HK-2 (cell line): ENCODE measurements around the gene ZNF618.
A peak's percentile ranks its signal among the peaks of the same experiment; 100 is the strongest.
"Not testable (repeated sequence)": the region's sequence is repeated elsewhere in the genome, so short reads cannot be mapped to it uniquely, and the experiment has no call there.

Source experiments
- DNase-seq: peaks from one replicate; pipeline ENCODE4 v3.0.0-alpha.2; 2018; ENCODE audit not compliant: unreplicated experiment

Gene ZNF618

DNA sequence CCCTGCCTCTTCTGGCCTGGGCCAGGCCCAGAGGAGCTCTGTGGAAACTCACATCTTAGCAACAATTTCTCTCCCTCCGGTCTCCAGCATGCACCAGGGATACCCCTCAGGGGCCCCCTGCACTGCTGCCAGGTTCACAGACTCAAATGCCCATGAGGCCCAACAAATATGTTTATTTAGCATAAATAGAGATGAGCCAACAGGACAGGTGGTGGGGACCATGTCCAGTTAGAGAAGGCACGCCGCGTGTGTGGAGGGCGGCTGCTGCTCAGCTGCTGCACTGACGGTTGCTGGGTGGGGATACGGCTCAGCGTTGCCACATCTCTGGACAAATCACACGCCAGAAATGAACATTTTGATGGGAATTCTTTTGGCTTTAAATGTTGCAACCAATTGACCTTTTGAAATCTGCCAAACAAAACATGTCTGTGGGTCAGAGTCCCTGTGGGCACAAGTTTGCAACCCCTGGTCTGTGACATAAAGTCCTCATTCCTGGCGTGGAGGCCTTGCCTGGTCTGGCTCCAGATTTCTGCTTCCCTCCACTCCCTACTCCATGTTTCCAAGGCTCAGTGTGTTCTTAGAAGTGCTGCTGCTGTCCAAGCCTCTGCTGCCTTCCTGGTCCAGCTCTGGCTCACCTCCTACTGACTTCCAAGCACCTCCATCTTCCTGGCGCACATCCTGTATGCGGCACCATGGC is 113.1 kb downstream of the ZNF618 start:
- DNase-seq: no peak

DNA sequence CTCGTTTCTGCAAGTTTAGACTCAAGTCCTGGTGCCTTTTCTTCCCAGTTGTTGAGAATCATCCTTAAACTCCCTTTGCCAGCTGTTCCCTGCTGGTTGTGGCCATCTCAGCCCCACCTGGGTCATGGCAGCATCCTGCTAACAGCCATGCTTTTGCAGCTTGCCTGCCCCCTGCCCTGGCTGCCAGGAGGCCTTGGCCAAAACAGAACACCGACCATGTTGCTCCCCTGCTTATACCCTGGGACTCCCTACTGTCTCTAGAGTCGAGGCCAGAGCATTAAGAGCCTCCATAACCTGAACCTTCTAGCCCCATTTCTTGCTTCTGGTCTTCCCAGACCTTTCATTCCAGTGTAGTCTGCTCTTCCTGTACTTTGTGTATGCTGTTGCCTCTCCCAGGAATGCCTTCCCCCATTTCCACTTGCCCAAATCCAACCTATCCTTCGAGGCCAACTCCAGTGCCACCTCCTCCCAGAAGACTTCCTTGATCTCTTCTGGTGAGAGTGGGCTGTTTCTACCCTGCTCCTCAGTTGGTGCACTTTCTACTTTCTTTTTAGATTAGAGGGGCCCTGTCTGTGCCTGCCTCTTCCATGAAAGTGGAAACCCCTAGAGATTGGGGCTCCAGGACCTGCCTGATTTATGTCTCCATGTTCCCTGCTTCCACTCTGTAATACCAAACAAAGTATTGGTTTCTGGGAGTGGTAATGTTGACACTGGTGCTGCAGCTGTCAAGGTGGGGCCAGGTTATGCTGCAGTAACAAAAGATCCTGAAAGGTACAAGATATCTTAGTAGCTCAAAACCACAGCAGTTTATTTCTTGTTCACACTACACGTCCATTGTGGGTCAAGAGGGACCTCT is 113.8 kb downstream of the ZNF618 start:
- DNase-seq: no peak

DNA sequence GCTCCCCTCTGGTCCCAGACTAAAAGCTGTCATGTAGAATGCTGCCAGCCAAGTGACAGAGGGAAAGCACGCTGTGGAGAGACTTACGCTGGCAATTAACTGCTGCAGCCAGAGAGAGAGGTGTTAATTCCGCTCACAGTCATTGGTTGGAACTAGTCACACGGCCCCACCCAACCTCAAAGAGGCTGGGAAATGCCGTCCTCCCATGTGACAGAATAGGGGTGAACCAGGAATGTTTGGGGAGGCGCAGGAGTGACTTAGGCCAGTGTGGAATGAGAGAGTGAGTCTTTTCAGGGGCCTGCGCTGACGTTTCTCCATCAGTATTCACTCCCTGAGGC is 114.4 kb downstream of the ZNF618 start:
- no peak for DNase-seq

DNA sequence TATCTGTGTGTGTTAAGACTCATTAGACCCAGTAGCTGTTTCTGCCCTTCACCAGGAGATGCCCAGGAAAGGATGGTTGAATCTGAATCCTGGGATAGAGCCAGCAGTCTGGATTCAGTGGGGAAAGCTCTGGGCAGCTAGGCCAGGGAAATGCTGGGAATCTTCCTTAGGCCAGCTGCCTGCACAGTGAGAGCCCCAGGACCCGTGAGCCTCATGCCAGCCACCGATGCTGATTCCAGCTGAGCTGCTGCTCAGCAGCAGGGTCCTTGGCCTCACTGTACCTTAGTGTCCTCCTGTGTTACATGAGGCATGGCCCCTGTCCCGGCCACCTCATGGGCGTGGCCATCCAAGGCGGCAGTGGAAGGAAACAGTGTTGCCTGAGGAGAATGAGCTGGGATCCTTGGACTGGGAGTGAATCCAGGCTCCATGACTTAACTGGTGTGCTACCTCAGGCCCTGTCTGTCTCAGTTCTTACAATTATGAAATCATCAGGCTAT is 114.9 kb downstream of the ZNF618 start:
- no peak for DNase-seq

DNA sequence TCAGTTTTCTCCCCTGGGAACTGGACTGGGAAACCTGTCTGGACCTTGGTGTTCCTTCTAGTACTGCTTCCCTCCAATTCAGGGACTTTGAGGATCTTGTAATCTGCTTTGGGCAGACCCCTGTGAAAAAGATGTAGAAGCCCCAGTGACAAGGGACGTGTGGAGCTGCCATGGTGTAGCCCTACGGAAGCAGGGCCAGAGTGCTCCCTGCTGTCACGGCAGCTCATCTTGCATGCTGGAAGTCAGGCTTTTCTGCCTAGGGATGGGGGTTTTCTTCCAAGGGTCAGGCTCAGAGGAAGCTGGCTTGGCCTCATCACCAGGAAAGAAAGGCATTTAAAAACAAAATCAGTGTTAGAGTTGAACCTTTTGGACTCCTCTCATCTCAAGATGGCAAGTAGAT is 115.6 kb downstream of the ZNF618 start:
- no peak for DNase-seq

DNA sequence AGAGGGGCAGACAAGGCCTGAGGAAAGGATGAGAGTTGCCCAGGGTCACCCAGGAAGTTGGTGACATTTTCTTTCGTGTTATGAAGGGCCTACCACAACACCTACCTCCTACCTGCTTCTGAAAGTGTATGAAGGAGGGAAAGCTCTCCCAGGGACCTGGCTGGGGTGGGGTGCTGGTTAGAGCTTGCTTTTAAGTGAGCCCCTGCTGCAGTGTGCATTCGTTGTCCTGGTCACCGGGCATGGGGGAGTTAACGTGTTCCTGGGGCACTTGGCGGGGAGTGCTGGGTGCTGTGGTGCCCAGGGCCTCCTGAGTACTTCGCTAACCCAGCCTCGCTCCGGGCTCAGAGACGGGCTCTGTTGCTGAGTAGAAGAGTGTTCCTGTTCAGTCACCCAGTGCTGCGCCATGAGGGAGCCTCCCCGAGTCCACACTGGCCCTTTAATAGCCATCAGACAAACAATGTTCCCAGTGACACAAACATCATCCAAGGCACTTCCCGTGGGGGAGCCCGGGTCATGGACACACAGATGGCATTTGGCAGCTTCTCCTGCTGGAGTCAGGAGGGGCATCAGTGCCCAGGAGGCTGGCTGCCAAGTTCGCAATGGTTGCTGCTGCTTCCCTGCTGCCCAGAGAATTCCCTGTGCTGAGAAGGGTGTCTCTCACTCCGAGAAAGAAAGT is 116.3 kb downstream of the ZNF618 start:
- no peak for DNase-seq

GRCh38 chr9:113992994-113993393 is 116.9 kb downstream of the ZNF618 start:
- DNase-seq: no peak

- no peak for DNase-seq
Measured at GRCh38 chr9:113993838-113994540, 117.9 kb downstream of the ZNF618 start.

- no peak for DNase-seq
Measured at GRCh38 chr9:113995401-113995800, 119.3 kb downstream of the ZNF618 start.

DNA sequence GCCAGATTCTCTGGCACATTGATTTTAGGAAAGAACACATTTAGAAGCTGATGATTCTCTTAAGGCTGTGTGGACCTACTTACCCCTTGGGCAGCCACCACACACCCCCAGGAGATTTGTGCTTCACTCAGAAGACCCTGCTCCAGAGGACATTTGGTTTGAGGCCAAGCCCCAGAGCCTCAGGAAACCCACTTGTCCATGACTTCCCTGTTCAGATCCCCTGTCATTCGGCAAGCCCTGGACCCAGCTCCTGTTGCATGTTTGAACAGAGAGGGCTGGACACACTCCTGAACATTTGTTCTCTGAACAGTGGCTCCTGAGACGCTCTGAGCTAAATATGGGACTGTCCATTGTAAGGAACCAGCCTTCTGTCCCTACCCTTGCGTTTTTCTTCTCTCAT is 119.9 kb downstream of the ZNF618 start:
- no peak for DNase-seq

DNA sequence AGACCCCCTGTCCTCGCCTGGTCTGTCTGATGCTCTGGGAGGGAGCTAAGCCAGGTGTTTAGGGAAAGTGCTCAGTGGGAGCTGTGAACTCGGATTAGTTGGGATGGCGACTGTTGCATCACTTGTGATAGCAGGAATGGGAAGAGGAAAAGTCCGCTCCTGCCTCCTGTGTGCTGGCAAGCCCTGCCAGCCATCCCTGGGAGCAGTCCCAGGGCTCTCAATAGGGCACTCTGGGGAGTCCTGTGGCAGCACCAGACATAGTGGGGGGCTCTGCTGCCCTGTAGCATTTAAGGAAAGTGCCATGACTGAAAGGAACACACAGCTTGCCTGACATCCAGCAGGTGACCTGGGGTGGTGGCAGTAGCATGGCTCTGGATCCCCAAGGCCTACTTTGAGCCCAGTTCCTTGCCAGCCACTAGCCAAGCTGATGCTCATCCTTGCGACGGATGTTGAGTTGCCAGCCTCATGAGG is 120.5 kb downstream of the ZNF618 start:
- no peak for DNase-seq

DNA sequence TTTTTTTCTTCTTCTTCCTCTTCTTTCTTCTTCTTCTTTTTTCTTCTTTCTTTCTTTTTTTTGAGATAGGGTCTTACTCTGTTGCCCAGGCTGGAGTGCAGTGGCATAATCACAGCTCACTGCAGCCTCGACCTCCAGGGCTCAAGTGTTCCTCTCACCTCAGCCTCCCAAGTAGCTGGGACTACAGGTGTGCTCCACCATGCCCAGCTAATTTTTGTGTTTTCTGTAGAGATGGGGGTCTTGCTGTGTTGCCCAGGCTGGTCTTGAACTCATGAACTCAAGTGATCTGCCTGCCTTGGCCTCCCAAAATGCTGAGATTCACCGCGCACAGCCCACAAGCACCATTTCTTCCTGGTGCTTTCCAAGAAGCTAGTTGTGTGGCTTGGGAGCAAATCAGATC is 121.0 kb downstream of the ZNF618 start:
- DNase-seq: not testable (repeated sequence)

DNA sequence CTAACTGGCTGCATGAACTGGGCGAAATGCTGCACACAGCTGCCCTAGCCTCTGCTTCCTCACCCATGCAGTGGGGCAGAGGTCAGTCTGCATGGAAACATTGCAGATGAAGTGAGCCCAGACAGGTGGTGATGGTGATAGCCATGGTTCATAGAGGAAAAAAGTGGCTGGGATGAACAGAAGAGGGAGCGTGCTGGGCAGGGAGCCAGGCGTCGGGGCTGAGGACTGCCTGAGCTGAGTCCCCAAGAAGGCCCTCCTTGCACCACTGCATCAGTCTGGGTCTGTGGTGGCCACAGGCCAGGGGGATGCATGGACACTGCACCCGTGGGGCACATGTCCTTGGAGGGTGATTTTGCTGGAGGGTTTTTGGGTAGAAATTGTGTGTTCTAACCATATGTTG is 121.5 kb downstream of the ZNF618 start:
- DNase-seq: no peak

GRCh38 chr9:113998114-113998513 is 122.0 kb downstream of the ZNF618 start:
- DNase-seq: no peak

DNA sequence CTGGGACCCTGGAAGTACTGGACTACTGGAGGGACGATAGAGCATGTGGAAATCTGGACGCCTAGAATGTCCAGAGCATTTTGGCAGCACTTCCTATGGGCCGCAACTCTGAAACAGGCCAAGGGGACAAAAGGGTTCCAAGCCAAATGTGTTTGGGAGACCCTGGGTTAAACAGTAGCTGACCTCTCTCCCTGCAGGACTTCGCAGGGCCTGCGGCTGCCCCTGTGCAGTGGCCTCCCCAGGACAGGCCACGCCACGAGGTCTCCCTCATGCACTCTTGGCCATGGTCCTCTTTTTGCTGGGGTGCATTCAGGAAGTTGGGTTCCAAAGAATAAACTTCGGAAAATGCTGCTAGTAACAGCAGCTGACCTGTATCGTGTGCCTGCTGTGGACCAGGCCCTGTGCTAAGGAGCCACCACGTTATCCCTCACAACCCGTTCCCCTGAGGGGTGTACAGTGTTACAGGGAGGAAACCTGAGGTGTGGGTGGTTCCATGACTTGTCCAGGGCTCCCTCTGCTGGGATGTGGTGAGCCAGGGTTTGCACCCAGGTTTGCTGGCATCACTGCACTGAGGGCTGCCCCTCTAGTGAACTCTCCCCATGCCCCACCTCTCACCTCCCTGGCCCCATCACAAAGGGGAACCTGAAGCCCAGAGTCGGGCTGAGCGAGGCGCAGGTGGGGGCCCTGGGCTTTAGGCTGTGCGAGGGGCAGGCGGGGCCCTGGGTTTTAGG is 122.6 kb downstream of the ZNF618 start:
- peak; percentile 13 for DNase-seq

GRCh38 chr9:113999256-114000062 is 123.3 kb downstream of the ZNF618 start:
- DNase-seq: no peak

DNA sequence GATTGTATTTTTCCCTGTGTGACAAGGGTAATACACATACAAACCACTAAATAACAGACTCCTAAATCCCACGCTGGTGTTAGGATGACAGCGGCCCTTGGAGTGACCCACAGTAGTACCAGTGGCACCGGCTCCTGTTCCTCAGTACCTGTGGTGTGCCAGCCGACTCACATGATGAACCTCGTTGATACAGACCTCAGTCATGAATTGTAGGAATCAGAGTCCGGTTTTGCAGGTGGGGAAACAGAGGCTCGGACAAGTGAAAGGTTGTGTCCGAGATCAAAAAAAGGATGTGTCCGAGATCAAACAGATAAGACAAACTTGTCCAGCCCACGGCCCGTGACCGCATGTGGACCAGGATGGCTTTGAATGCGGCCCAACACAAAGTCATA is 124.0 kb downstream of the ZNF618 start:
- DNase-seq: no peak

GRCh38 chr9:114000671-114001409 is 124.7 kb downstream of the ZNF618 start:
- no peak for DNase-seq

- no peak for DNase-seq
Measured at GRCh38 chr9:114001410-114001685, 125.2 kb downstream of the ZNF618 start.

DNA sequence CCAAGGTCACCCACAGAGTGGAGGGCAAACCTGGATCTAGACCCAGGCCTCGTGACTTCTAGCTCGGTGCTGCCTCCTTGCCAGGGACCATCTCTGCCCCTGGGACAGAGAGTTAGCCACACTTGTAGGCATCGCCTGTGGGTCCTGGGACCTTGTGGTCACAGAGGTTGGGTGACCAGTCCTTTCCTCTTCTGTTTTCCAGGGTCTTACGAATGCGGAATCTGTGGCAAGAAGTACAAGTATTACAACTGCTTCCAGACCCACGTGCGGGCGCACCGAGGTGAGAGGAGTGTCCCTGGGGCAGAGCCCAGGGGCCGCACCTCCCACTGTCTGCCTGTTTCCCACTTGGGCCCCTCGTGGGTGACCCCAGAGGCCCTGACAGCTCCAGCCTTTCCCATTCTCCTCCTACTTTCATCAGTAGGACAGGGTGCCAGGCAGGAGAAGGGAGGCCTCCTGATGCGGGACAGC is 125.7 kb downstream of the ZNF618 start:
- no peak for DNase-seq
